Osteoblast (primary cell): ENCODE measurements around the gene C17orf75. TPM values are rescaled to one million over a fixed set of nuclear protein-coding genes. Genes with fewer than 3 reads are reported as not detected.

ENCODE experiments used
- DNase-seq: peaks from one replicate; pipeline ENCODE4 v3.0.0; 2011; ENCODE audit warnings: low spot score, mixed read lengths; ENCODE audit not compliant: insufficient read length; ENCODE audit errors: missing footprints
- H2AFZ ChIP-seq: 2 replicates; pipeline ENCODE4 v1.6.0; 2011; ENCODE audit warnings: mild to moderate bottlenecking, low read length
- H3K27ac ChIP-seq: 2 replicates; pipeline ENCODE4 v1.5.1; 2011; ENCODE audit warnings: mild to moderate bottlenecking, low read depth, low read length, moderate library complexity
- H3K27me3 ChIP-seq: 2 replicates; pipeline ENCODE4 v1.6.0; 2012; ENCODE audit warnings: mild to moderate bottlenecking, control low read depth, inconsistent platforms, low read length, moderate library complexity; ENCODE audit not compliant: insufficient read depth
- H3K36me3 ChIP-seq: 2 replicates; pipeline ENCODE4 v1.5.1; 2011; ENCODE audit warnings: mild to moderate bottlenecking, low read length, control low read depth, moderate library complexity; ENCODE audit not compliant: insufficient read depth
- H3K4me1 ChIP-seq: 2 replicates; pipeline ENCODE4 v1.5.1; 2011; ENCODE audit warnings: mild to moderate bottlenecking, low read length, control low read depth, moderate library complexity; ENCODE audit not compliant: insufficient read depth
- H3K4me2 ChIP-seq: 2 replicates; pipeline ENCODE4 v1.6.0; 2011; ENCODE audit warnings: mild to moderate bottlenecking, low read length; ENCODE audit not compliant: insufficient read depth
- H3K4me3 ChIP-seq: fragments of 200-600 bp; sonication (generic); 3 replicates; pipeline ENCODE4 v1.5.1; 2012; ENCODE audit warnings: mild to moderate bottlenecking, low read length, inconsistent platforms; ENCODE audit not compliant: insufficient read depth
- H3K79me2 ChIP-seq: 2 replicates; pipeline ENCODE4 v1.6.0; 2012; ENCODE audit warnings: mild to moderate bottlenecking, low read length, control low read depth, inconsistent platforms; ENCODE audit not compliant: insufficient read depth
- H3K9me3 ChIP-seq: 2 replicates; pipeline ENCODE4 v1.5.1; 2011; ENCODE audit warnings: low read depth, low read length, control low read depth
- H4K20me1 ChIP-seq: 2 replicates; pipeline ENCODE4 v1.6.0; 2012; ENCODE audit warnings: mild to moderate bottlenecking, low read length, control low read depth; ENCODE audit not compliant: insufficient read depth
- total RNA-seq: library from RNA; depleted of rRNA; stranded (reverse); fragments of >200 nt; gene quantifications from 2 replicates; pipeline ENCODE4 v1.2.3, GENCODE V29; 2012
- TF ChIP-seq, protein P1 (sequence below): IDR thresholded peaks from 2 replicates; pipeline ENCODE4 v1.5.1; 2011; ENCODE audit warnings: mild to moderate bottlenecking, low read depth, low read length, moderate library complexity; ENCODE audit errors: extremely low read depth

The C17orf75 gene
- total RNA-seq, 1 donor: 15.9 TPM

GRCh38 chr17:32303781-32304288 lies 38.1 kb downstream of the C17orf75 start:
- DNase-seq: peak; percentile 71
- Histone ChIP-seq H3K27ac (no peak overlapping the region), H2AFZ (no peak overlapping the region), H3K27me3 (peaks cover 10% of the 10 kb centered on the region), H3K79me2 (no peaks in the 10 kb centered on the region), H3K4me1 (no peaks in the 10 kb centered on the region), H3K4me3 (no peak overlapping the region), H3K36me3 (no peaks in the 10 kb centered on the region), H4K20me1 (no peaks in the 10 kb centered on the region), H3K9me3 (no peaks in the 10 kb centered on the region), H3K4me2 (no peak overlapping the region)
- TF ChIP-seq, protein P1, sequence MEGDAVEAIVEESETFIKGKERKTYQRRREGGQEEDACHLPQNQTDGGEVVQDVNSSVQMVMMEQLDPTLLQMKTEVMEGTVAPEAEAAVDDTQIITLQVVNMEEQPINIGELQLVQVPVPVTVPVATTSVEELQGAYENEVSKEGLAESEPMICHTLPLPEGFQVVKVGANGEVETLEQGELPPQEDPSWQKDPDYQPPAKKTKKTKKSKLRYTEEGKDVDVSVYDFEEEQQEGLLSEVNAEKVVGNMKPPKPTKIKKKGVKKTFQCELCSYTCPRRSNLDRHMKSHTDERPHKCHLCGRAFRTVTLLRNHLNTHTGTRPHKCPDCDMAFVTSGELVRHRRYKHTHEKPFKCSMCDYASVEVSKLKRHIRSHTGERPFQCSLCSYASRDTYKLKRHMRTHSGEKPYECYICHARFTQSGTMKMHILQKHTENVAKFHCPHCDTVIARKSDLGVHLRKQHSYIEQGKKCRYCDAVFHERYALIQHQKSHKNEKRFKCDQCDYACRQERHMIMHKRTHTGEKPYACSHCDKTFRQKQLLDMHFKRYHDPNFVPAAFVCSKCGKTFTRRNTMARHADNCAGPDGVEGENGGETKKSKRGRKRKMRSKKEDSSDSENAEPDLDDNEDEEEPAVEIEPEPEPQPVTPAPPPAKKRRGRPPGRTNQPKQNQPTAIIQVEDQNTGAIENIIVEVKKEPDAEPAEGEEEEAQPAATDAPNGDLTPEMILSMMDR: no peak

DNA sequence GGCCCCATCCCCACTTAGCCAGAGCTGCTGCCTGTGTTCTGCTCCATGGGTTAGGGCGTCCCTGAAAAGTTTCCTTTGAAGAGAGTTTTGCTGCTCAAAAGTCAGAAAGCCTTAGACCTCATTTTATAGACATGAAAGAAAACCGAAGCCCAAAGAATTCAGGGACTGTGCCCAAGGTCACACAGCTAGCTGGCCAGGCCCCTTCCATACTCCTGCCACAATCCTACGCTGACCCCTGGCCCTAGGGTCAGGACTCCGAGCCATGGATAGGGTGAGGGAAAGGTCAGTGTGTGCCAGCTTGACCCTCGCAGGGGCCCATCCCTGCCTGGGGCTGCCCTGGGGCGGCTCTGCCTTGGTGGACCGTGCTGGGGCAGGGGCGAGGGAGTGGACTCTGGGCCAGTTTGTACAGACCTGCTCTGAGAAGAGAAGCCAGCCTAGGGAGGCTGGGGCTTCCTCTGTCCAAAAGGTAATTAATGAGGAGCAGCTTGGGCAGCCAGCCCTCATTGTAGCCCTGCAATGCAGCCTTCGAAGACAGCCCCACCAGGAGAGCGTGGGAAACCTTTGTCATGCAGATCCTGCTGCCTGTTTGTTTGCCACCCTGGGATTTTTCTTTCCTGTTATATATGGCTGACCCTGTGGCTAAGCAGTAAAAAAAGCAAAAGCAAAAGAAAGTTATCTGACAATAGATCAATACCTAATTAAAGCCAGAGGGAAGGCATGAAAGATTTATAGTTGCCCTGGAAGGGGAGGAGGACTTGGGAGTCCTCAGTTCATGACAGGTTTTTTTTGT lies 38.9 kb downstream of the C17orf75 start:
- Histone ChIP-seq H3K27ac (no peak overlapping the region), H4K20me1 (no peaks in the 10 kb centered on the region), H3K9me3 (no peaks in the 10 kb centered on the region), H3K4me1 (no peaks in the 10 kb centered on the region), H3K36me3 (no peaks in the 10 kb centered on the region), H3K4me3 (no peak overlapping the region), H3K27me3 (peaks cover 7% of the 10 kb centered on the region), H3K79me2 (no peaks in the 10 kb centered on the region), H2AFZ (no peak overlapping the region), H3K4me2 (no peak overlapping the region)
- no peak for DNase-seq
- TF ChIP-seq, protein P1: no peak

DNA sequence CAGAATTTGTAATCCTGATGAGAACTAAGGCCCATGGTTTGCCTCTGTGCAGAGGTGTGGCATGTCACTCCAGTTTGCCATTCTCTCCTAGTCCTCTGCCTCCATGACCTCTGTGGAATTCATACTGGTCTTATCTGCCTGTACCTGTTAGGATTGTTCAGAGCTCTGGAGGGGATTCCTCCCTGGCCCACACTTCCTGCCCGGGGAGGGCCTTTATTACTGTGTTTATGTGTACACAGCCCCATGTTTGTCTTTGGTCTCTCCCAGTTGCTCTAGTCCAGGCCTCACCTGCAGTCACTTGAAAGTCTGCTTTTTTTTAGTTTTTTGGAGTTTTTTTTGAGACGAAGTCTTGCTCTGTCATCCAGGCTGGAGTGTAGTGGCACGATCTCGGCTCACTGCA lies 39.9 kb downstream of the C17orf75 start:
- TF ChIP-seq, protein P1: no peak
- no peaks in the 10 kb centered on the region for H3K4me1 ChIP-seq
- H3K4me3 ChIP-seq: no peak overlapping the region
- DNase-seq: no peak
- no peaks in the 10 kb centered on the region for H4K20me1 ChIP-seq
- H2AFZ ChIP-seq: no peak overlapping the region
- no peaks in the 10 kb centered on the region for H3K36me3 ChIP-seq
- H3K79me2 ChIP-seq: no peaks in the 10 kb centered on the region
- no peak overlapping the region for H3K27ac ChIP-seq
- H3K9me3 ChIP-seq: no peaks in the 10 kb centered on the region
- no peak overlapping the region for H3K4me2 ChIP-seq
- H3K27me3 ChIP-seq: peaks cover 5% of the 10 kb centered on the region

GRCh38 chr17:32299580-32300164 lies 42.3 kb downstream of the C17orf75 start:
- TF ChIP-seq, protein P1: no peak
- Histone ChIP-seq H3K4me3 (no peak overlapping the region), H4K20me1 (no peaks in the 10 kb centered on the region), H3K4me1 (no peaks in the 10 kb centered on the region), H3K79me2 (no peaks in the 10 kb centered on the region), H3K27me3 (peaks cover 5% of the 10 kb centered on the region), H3K4me2 (no peak overlapping the region), H3K9me3 (no peaks in the 10 kb centered on the region), H3K36me3 (no peaks in the 10 kb centered on the region), H3K27ac (no peak overlapping the region), H2AFZ (no peak overlapping the region)
- no peak for DNase-seq
